Stomach smooth muscle (tissue), 2 donors: ENCODE data around the gene EOMES.
A peak's percentile ranks its signal among the peaks of the same experiment; 100 is the strongest.

Source experiments
- H3K27ac ChIP-seq: one replicate; pipeline ENCODE4 v1.7.0; 2013; ENCODE audit warnings: mild to moderate bottlenecking, low read length, inconsistent platforms
- H3K27me3 ChIP-seq, 2 donors: one replicate each; pipeline ENCODE4 v1.7.0; 2013; ENCODE audit warnings: low read length in 2 of 2; ENCODE audit not compliant: insufficient read depth in 2 of 2, control insufficient read depth in 1 of 2
- H3K36me3 ChIP-seq, 2 donors: one replicate each; pipeline ENCODE4 v1.7.0; 2013; ENCODE audit warnings: low read length in 2 of 2; ENCODE audit not compliant: control insufficient read depth in 2 of 2, insufficient read depth in 2 of 2
- H3K4me1 ChIP-seq: one replicate; pipeline ENCODE4 v1.7.0; 2013; ENCODE audit warnings: low read length; ENCODE audit not compliant: control insufficient read depth, insufficient read depth
- H3K4me3 ChIP-seq, 2 donors: one replicate each; pipeline ENCODE4 v1.7.0; 2013; ENCODE audit warnings: low read length in 2 of 2
- H3K9ac ChIP-seq, 2 donors: one replicate each; pipeline ENCODE4 v1.7.0; 2013; ENCODE audit warnings: low read length in 2 of 2, mild to moderate bottlenecking in 1 of 2
- H3K9me3 ChIP-seq, 2 donors: one replicate each; pipeline ENCODE4 v1.7.0; 2013; ENCODE audit warnings: low read length in 2 of 2; ENCODE audit not compliant: control insufficient read depth in 2 of 2
- donor health status: healthy.
- donor health status: Pancreatic carcinoma.

EOMES gene

DNA sequence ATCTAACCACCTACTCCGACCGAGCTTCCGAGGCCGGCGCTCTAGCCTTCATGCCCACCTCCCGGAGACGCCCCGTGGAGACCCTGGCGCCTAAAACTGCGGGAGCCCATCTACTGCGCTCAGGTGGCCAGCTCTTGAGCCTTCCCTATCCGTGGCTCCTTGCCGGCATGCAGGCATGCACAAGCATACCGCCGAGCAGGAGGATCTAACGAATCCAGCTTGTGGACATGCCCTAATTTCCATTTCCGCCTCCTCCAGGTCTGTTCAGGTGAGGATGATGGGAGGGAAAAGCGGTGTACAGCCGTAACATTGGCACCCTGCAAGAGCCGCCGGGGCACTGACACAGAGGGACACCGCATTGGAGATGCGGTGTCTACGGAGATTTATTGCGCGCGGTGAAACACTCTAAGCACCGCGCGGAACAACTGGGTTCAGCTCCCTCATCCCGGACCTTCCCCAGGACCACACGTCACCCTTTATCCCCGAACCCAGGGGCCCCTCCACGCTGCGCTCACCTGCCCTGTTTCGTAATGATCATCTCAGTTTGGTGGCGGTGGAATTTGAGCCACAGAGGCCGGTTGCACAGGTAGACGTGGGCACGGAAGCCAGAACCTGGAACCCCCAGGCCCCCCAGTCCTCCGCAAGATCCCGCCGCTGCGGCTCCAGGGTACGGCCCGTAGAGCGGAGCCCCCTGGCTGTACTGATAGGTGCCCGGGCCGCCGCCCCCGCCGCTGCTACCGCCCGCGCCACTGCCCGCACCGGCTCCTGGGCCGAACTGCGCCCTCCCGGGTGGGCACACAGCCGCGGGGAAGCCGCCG lies 1.0 kb downstream of the EOMES start:
- peak overlapping the region; percentile 27 to 62 for H3K4me3 ChIP-seq
- no peaks in the 10 kb centered on the region for H3K9me3 ChIP-seq
- peaks cover 33% of the 10 kb centered on the region for H3K4me1 ChIP-seq
- peaks cover 66 to 89% of the 10 kb centered on the region in 2 donors for H3K27me3 ChIP-seq
- no peak overlapping the region for H3K27ac ChIP-seq
- H3K36me3 ChIP-seq = no peaks in the 10 kb centered on the region
- H3K9ac ChIP-seq = no peak overlapping the region

DNA sequence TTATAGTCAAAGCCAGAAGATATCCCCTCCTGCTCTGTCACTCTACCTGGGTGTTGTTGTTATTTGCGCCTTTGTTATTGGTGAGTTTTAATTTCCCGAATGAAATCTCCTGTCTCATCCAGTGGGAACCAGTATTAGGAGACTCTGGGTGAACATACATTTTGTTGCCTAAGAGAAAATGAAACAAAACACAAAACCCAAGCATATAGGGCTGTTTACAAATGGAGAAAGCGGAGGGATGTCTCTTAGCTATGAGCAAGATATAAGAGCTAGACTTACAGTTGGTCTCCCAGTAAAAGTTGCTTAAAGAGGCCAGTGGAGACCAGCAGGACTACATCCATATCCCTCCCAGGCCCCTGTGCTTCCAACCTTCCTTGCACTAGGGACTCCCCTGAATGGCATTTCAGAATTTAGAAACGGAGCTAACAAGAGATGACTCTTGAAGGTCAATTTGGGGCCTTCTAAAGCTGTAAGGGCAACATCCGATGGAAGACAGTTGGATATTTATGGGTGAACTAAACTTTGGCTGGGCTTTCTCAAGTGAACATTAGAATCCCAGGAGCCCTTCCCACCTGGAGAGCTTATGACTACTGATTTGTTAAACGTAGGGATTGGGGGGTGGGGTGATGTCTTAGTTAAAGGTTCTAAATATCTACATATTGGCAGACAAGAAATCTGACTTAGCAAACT lies 2.7 kb downstream of the EOMES start:
- no peak overlapping the region for H3K4me3 ChIP-seq
- no peak overlapping the region for H3K9ac ChIP-seq
- no peaks in the 10 kb centered on the region for H3K36me3 ChIP-seq
- H3K4me1 ChIP-seq = peaks cover 39% of the 10 kb centered on the region
- peaks cover 67 to 91% of the 10 kb centered on the region in 2 donors for H3K27me3 ChIP-seq
- H3K27ac ChIP-seq = no peak overlapping the region
- H3K9me3 ChIP-seq = no peaks in the 10 kb centered on the region

- Histone ChIP-seq H3K4me1 (peaks cover 42% of the 10 kb centered on the region), H3K27me3 (peaks cover 67 to 91% of the 10 kb centered on the region in 2 donors), H3K36me3 (no peaks in the 10 kb centered on the region), H3K9ac (no peak overlapping the region), H3K27ac (no peak overlapping the region), H3K4me3 (no peak overlapping the region), H3K9me3 (no peaks in the 10 kb centered on the region)
Observed at GRCh38 chr3:27718459-27718858, 3.7 kb downstream of the EOMES start.

DNA sequence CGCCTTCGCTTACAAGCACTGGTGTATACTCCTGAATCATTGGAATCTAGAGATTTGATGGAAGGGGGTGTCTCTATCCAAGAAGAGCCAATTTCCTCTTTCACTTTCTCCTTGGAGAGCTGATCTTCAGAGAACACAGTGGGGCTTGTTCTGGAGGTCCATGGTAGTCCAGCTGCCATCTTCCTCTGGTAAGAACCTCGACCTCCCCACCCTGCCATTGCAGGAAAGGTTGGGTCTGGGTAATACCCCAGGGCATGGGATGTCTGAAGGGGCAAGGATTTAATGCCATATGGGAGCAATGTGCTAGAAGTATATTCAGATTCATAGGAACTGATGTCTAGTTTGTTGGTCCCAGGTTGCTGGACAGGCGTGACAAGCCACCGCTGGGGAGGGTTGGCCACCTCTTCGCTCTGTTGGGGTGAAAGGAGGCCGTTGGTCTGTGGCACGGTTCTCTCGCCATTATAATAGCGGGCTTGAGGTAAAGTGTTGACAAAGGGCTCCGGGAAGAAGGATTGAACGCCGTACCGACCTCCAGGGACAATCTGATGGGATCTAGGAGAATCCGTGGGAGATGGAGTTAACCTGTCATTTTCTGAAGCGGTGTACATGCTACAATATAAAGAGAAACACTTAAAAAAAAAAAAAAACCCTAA lies 4.8 kb downstream of the EOMES start:
- Histone ChIP-seq H3K4me3 (no peak overlapping the region), H3K27me3 (peaks cover 60 to 82% of the 10 kb centered on the region in 2 donors), H3K36me3 (no peaks in the 10 kb centered on the region), H3K27ac (no peak overlapping the region), H3K9me3 (no peaks in the 10 kb centered on the region), H3K9ac (no peak overlapping the region), H3K4me1 (peaks cover 39% of the 10 kb centered on the region)

DNA sequence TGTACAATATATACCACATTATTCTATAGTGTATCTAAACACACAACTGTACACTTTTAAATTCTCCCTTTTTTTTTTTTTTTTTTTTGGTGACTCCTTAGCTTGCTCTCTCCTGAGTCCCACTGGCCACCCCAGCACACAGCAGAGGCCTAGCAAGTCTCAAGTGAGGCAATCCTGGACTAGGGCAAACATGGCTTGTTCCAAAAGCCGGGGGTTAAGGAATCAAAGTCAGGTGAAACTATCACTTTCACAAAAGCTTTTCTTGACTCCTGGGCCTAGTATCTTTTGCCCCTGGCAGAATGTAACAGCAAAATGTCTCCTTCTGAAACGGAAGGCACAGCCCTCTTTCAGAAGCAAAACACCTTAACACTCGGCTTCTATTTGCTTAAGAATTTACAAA lies 5.8 kb downstream of the EOMES start:
- Histone ChIP-seq H3K9me3 (no peaks in the 10 kb centered on the region), H3K27ac (no peak overlapping the region), H3K9ac (no peak overlapping the region), H3K4me1 (peaks cover 33% of the 10 kb centered on the region), H3K36me3 (no peaks in the 10 kb centered on the region), H3K4me3 (no peak overlapping the region), H3K27me3 (peaks cover 58 to 72% of the 10 kb centered on the region in 2 donors)

- Histone ChIP-seq H3K36me3 (no peaks in the 10 kb centered on the region), H3K27ac (no peak overlapping the region), H3K9me3 (no peaks in the 10 kb centered on the region), H3K4me1 (peaks cover 28% of the 10 kb centered on the region), H3K9ac (no peak overlapping the region), H3K4me3 (no peak overlapping the region), H3K27me3 (peaks cover 53 to 67% of the 10 kb centered on the region in 2 donors)
Observed at GRCh38 chr3:27715863-27716262, 6.3 kb downstream of the EOMES start.

- Histone ChIP-seq H3K9me3 (no peaks in the 10 kb centered on the region), H3K27ac (no peak overlapping the region), H3K27me3 (peaks cover 50 to 64% of the 10 kb centered on the region in 2 donors), H3K4me3 (peak overlapping the region in 1 of 2 donors; percentile 54), H3K4me1 (peaks cover 25% of the 10 kb centered on the region), H3K9ac (no peak overlapping the region), H3K36me3 (no peaks in the 10 kb centered on the region)
Observed at GRCh38 chr3:27715454-27715806, 6.7 kb downstream of the EOMES start.

- H3K9me3 ChIP-seq = no peaks in the 10 kb centered on the region
- H3K4me1 ChIP-seq = peaks cover 25% of the 10 kb centered on the region
- H3K9ac ChIP-seq = no peak overlapping the region
- H3K27ac ChIP-seq = no peak overlapping the region
- H3K4me3 ChIP-seq = peak overlapping the region; percentile 20 to 54
- H3K36me3 ChIP-seq = no peaks in the 10 kb centered on the region
- H3K27me3 ChIP-seq = peaks cover 46 to 60% of the 10 kb centered on the region in 2 donors
Observed at GRCh38 chr3:27714692-27715453, 7.2 kb downstream of the EOMES start.

DNA sequence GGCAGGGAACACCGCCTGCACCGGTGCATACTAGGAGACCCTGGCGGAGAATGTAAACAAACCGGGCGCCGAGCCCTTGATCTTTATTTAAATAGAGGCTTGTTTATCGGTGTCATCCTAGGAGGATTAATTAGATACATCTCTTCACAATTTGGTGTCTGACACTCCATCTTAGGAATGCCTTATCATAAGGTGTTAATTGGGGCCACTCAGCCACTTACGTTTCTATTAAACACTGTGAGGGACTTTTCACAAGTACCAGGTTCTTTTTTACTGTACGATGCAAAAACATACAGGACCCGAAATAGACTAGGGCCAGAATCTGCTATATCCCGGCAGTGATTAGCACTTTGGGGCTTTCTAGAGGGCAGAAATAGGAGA lies 8.0 kb downstream of the EOMES start:
- peak overlapping the region; percentile 20 to 86 for H3K4me3 ChIP-seq
- no peaks in the 10 kb centered on the region for H3K36me3 ChIP-seq
- no peak overlapping the region for H3K27ac ChIP-seq
- no peaks in the 10 kb centered on the region for H3K9me3 ChIP-seq
- H3K27me3 ChIP-seq = peaks cover 39 to 52% of the 10 kb centered on the region in 2 donors
- H3K9ac ChIP-seq = no peak overlapping the region
- H3K4me1 ChIP-seq = peaks cover 25% of the 10 kb centered on the region

DNA sequence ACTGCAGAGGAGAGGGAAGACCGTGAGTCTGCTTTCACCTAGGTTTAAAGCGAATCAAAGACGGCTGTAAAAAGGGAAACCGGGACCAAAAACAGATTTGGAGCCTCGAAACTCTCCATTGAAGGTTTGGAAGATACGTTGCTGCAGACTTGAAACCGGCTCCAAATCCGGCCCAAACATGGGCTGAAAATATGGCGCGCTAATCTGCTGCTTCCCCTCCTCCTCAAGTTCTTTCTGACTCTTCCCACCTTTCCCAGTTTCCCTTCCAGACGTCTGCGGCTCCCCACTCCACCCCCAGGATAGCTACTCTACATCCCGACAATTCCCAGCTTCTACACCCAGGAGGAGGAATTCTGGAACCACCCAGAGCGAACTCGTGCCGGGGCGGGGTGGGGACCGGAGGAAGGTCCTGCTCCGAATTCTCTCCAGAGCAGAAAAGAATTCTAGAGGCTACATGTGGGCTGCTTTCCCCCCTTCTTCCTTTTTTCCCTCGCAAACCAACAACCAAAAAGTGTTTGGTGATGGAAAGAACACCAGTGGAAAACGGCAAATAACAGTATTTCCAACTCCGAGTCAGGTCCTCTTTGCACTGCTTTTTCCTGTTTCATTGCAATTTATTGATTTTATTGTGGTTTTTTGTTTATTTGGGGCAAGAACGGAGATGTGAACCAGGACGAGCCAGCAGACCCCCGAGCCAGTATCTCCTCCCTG lies 8.5 kb downstream of the EOMES start:
- H3K27ac ChIP-seq = no peak overlapping the region

More for the DNA sequence above, 8.5 kb downstream of the EOMES start:
- no peaks in the 10 kb centered on the region for H3K36me3 ChIP-seq
- H3K9me3 ChIP-seq = no peaks in the 10 kb centered on the region
- peak overlapping the region; percentile 42 to 54 for H3K9ac ChIP-seq
- peaks cover 25% of the 10 kb centered on the region for H3K4me1 ChIP-seq
- peaks cover 39 to 47% of the 10 kb centered on the region in 2 donors for H3K27me3 ChIP-seq
- H3K4me3 ChIP-seq = peak overlapping the region; percentile 86 to 92
